Bronchial epithelial cell (primary cell): Measurements from ENCODE around the gene DUSP7. TPM values are rescaled to one million over a fixed set of nuclear protein-coding genes. Genes with fewer than 3 reads are reported as not detected.
A peak's percentile ranks its signal among the peaks of the same experiment; 100 is the strongest.

Experiments
- DNase-seq: peaks from one replicate; pipeline ENCODE4 v3.0.0-alpha.2; 2010; ENCODE audit warnings: low read depth
- FAIRE-seq: peaks from 2 replicates; lab custom pipeline; 2011; peaks lifted over from hg19 to GRCh38; lab: Jason Lieb, UNC
- H3K27me3 ChIP-seq: 2 replicates; pipeline ENCODE4 v1.5.1; 2011; ENCODE audit warnings: low read length; ENCODE audit not compliant: control insufficient read depth, insufficient read depth
- H3K36me3 ChIP-seq: 2 replicates; pipeline ENCODE4 v1.5.1; 2011; ENCODE audit warnings: low read length; ENCODE audit not compliant: control insufficient read depth, insufficient read depth
- H3K4me3 ChIP-seq: 2 replicates; pipeline ENCODE4 v1.5.1; 2011; ENCODE audit warnings: mild to moderate bottlenecking, low read depth, low read length, control low read depth
- CTCF ChIP-seq: IDR thresholded peaks from 2 replicates; pipeline ENCODE4 v1.5.1; 2011; ENCODE audit warnings: mild to moderate bottlenecking, moderate library complexity, low read length, control low read depth, inconsistent platforms; ENCODE audit not compliant: insufficient read depth, severe bottlenecking
- total RNA-seq: library from RNA; depleted of rRNA; stranded (reverse); fragments of >200 nt; gene quantifications from 2 replicates; pipeline ENCODE4 v1.2.1, GENCODE V29; 2014

The DUSP7 gene
- total RNA-seq, 1 donor from 2014 or later = 38.2 TPM

GRCh38 chr3:52001443-52001974 is 54.9 kb downstream of the DUSP7 start:
- peak; percentile 46 for DNase-seq
- no peak for FAIRE-seq
- TF ChIP-seq CTCF = peak; percentile 96
- no peaks in the 10 kb centered on the region for H3K36me3 ChIP-seq
- no peaks in the 10 kb centered on the region for H3K27me3 ChIP-seq
- no peak overlapping the region for H3K4me3 ChIP-seq

GRCh38 chr3:51999846-52000245 is 56.5 kb downstream of the DUSP7 start:
- DNase-seq (no peak), FAIRE-seq (peak; percentile 77)
- no peak overlapping the region for H3K4me3 ChIP-seq
- TF ChIP-seq CTCF = no peak
- peaks cover under 1% of the 10 kb centered on the region for H3K36me3 ChIP-seq
- H3K27me3 ChIP-seq = no peaks in the 10 kb centered on the region

Other genes with a start within 250 kb of the DUSP7 start
- not detected in 2 replicates for gene IQCF2, start 195.0 kb downstream of the DUSP7 start, total RNA-seq
- gene IQCF5, start 181.0 kb downstream of the DUSP7 start, total RNA-seq = 0.53 TPM in 1 of 2 replicates, not detected in the other
- not detected in 2 replicates for gene IQCF1, start 153.2 kb downstream of the DUSP7 start, total RNA-seq
- 27.1 and 70.8 TPM in 2 replicates for gene RRP9, start 114.7 kb downstream of the DUSP7 start, total RNA-seq
- 3.6 and 5.0 TPM in 2 replicates for gene PARP3, start 114.2 kb downstream of the DUSP7 start, total RNA-seq
- not detected in 2 replicates for gene GPR62, start 101.2 kb downstream of the DUSP7 start, total RNA-seq
- 15.3 and 25.0 TPM in 2 replicates for gene PCBP4, start 89.1 kb downstream of the DUSP7 start, total RNA-seq
- gene ABHD14B, start 82.5 kb downstream of the DUSP7 start, total RNA-seq = 17.7 and 18.4 TPM in 2 replicates
- gene ABHD14A, start 81.5 kb downstream of the DUSP7 start, total RNA-seq = 0.79 and 2.3 TPM in 2 replicates
- gene ACY1, start 73.0 kb downstream of the DUSP7 start, total RNA-seq = 69.2 and 81.3 TPM in 2 replicates
- gene RPL29, start 60.7 kb downstream of the DUSP7 start, total RNA-seq = 1,196 and 1,940 TPM in 2 replicates
- gene POC1A, start 97.9 kb upstream of the DUSP7 start, total RNA-seq = 1.8 and 3.3 TPM in 2 replicates
- gene ALAS1, start 141.6 kb upstream of the DUSP7 start, total RNA-seq = 32.1 and 66.7 TPM in 2 replicates
- gene TLR9, start 169.1 kb upstream of the DUSP7 start, total RNA-seq = not detected in 2 replicates
- gene TWF2, start 182.6 kb upstream of the DUSP7 start, total RNA-seq = 47.6 and 57.7 TPM in 2 replicates
- gene PPM1M, start 189.2 kb upstream of the DUSP7 start, total RNA-seq = 2.0 and 2.6 TPM in 2 replicates
- gene WDR82, start 222.1 kb upstream of the DUSP7 start, total RNA-seq = 61.3 and 67.7 TPM in 2 replicates
- 9.2 and 10.8 TPM in 2 replicates for gene GLYCTK, start 231.3 kb upstream of the DUSP7 start, total RNA-seq